GM12892 (cell line): ENCODE data around the gene ABI3.
"Not testable (repeated sequence)": the region's sequence is repeated elsewhere in the genome, so short reads cannot be mapped to it uniquely, and the experiment has no call there.

ENCODE experiments used
- DNase-seq: peaks from one replicate; pipeline ENCODE4 v3.0.0; 2011; ENCODE audit not compliant: insufficient read length
- FAIRE-seq: peaks from 2 replicates; lab custom pipeline; 2011; peaks lifted over from hg19 to GRCh38; lab: Jason Lieb, UNC
- POLR2A ChIP-seq: IDR thresholded peaks from 2 replicates; pipeline ENCODE4 v1.6.1; 2011; ENCODE audit warnings: low read depth, low read length, control low read depth
- POLR2AphosphoS5 ChIP-seq: IDR thresholded peaks from 2 replicates; pipeline ENCODE4 v1.6.1; 2011; ENCODE audit warnings: low read depth, low read length, control low read depth
- TAF1 ChIP-seq: IDR thresholded peaks from 2 replicates; pipeline ENCODE4 v1.6.1; 2011; ENCODE audit warnings: low read depth, mild to moderate bottlenecking, control low read depth, low read length, borderline replicate concordance

Gene ABI3

GRCh38 chr17:49244839-49245238 is 34.3 kb downstream of the ABI3 start:
- DNase-seq (no peak), FAIRE-seq (no peak)
- no peak for TF ChIP-seq TAF1
- TF ChIP-seq POLR2A: no peak

GRCh38 chr17:49247944-49248343 is 37.4 kb downstream of the ABI3 start:
- DNase-seq: no peak
- no peak for TF ChIP-seq POLR2A
- no peak for TF ChIP-seq TAF1
- TF ChIP-seq POLR2AphosphoS5: no peak
- no peak for FAIRE-seq

GRCh38 chr17:49249292-49249794 is 38.8 kb downstream of the ABI3 start:
- TF ChIP-seq TAF1 (no peak), POLR2AphosphoS5 (no peak), POLR2A (no peak)
- DNase-seq (no peak), FAIRE-seq (no peak)

- DNase-seq (no peak), FAIRE-seq (no peak)
- TF ChIP-seq POLR2A (no peak), TAF1 (no peak), POLR2AphosphoS5 (no peak)
Observed at GRCh38 chr17:49249890-49250522, 39.5 kb downstream of the ABI3 start.

GRCh38 chr17:49252148-49252695 is 41.7 kb downstream of the ABI3 start:
- TF ChIP-seq POLR2A: no peak
- no peak for TF ChIP-seq TAF1
- TF ChIP-seq POLR2AphosphoS5: no peak
- FAIRE-seq (no peak), DNase-seq (no peak)

GRCh38 chr17:49254066-49254465 is 43.6 kb downstream of the ABI3 start:
- no peak for DNase-seq
- TF ChIP-seq POLR2AphosphoS5: no peak
- TF ChIP-seq POLR2A: no peak
- no peak for TF ChIP-seq TAF1
- FAIRE-seq: no peak

GRCh38 chr17:49255125-49255524 is 44.6 kb downstream of the ABI3 start:
- no peak for TF ChIP-seq POLR2AphosphoS5
- no peak for FAIRE-seq
- DNase-seq: no peak

GRCh38 chr17:49258394-49258793 is 47.9 kb downstream of the ABI3 start:
- FAIRE-seq (no peak), DNase-seq (no peak)
- TF ChIP-seq TAF1 (no peak), POLR2A (no peak), POLR2AphosphoS5 (no peak)

GRCh38 chr17:49259663-49260010 is 49.1 kb downstream of the ABI3 start:
- no peak for DNase-seq
- FAIRE-seq: no peak
- TF ChIP-seq POLR2AphosphoS5: no peak
- no peak for TF ChIP-seq TAF1
- no peak for TF ChIP-seq POLR2A

- no peak for TF ChIP-seq POLR2AphosphoS5
- no peak for TF ChIP-seq TAF1
- TF ChIP-seq POLR2A: no peak
- FAIRE-seq (no peak), DNase-seq (peak; percentile 59)
Observed at GRCh38 chr17:49260011-49260816, 49.7 kb downstream of the ABI3 start.

GRCh38 chr17:49260817-49261291 is 50.3 kb downstream of the ABI3 start:
- no peak for FAIRE-seq

GRCh38 chr17:49261540-49261939 is 51.0 kb downstream of the ABI3 start:
- DNase-seq, FAIRE-seq: not testable (repeated sequence)

More at GRCh38 chr17:49260817-49261291, 50.3 kb downstream of the ABI3 start:
- no peak for DNase-seq
- TF ChIP-seq POLR2AphosphoS5: no peak
- no peak for TF ChIP-seq POLR2A
- TF ChIP-seq TAF1: no peak
